ENCODE data around the gene ARNT2.
"Not testable (repeated sequence)": the region's sequence is repeated elsewhere in the genome, so short reads cannot be mapped to it uniquely, and the experiment has no call there.

ARNT2 gene

GRCh38 chr15:80494351-80494751, 90.2 kb downstream of the ARNT2 start:
- DNase-seq, result no peak

- DNase-seq, result no peak
Observed at GRCh38 chr15:80494756-80495155, 90.6 kb downstream of the ARNT2 start.

GRCh38 chr15:80495401-80495942, 91.3 kb downstream of the ARNT2 start:
- DNase-seq, result no peak

GRCh38 chr15:80496096-80496495, 91.9 kb downstream of the ARNT2 start:
- no peak for DNase-seq

GRCh38 chr15:80497221-80497620, 93.0 kb downstream of the ARNT2 start:
- no peak for DNase-seq

GRCh38 chr15:80498652-80499051, 94.5 kb downstream of the ARNT2 start:
- DNase-seq, result no peak

GRCh38 chr15:80500021-80500420, 95.8 kb downstream of the ARNT2 start:
- no peak for DNase-seq

- DNase-seq, result no peak
Observed at GRCh38 chr15:80501476-80501875, 97.3 kb downstream of the ARNT2 start.

GRCh38 chr15:80502782-80503181, 98.6 kb downstream of the ARNT2 start:
- DNase-seq, result no peak

- DNase-seq, result no peak
Observed at GRCh38 chr15:80503319-80503952, 99.3 kb downstream of the ARNT2 start.

- no peak for DNase-seq
Observed at GRCh38 chr15:80504931-80505330, 100.7 kb downstream of the ARNT2 start.

- DNase-seq, result no peak
Observed at GRCh38 chr15:80506286-80506893, 102.2 kb downstream of the ARNT2 start.

- DNase-seq, result no peak
Observed at GRCh38 chr15:80507131-80507530, 102.9 kb downstream of the ARNT2 start.

GRCh38 chr15:80507638-80508316, 103.6 kb downstream of the ARNT2 start:
- no peak for DNase-seq

- no peak for DNase-seq
Observed at GRCh38 chr15:80508783-80509182, 104.6 kb downstream of the ARNT2 start.

- no peak for DNase-seq
Observed at GRCh38 chr15:80509800-80510199, 105.6 kb downstream of the ARNT2 start.

- DNase-seq, result not testable (repeated sequence)
Observed at GRCh38 chr15:80510985-80511384, 106.8 kb downstream of the ARNT2 start.

GRCh38 chr15:80512726-80513660, 108.8 kb downstream of the ARNT2 start:
- DNase-seq, result no peak

- DNase-seq, result no peak
Observed at GRCh38 chr15:80514071-80514780, 110.0 kb downstream of the ARNT2 start.

GRCh38 chr15:80517290-80517689, 113.1 kb downstream of the ARNT2 start:
- no peak for DNase-seq

- DNase-seq, result no peak
Observed at GRCh38 chr15:80518522-80518921, 114.3 kb downstream of the ARNT2 start.

GRCh38 chr15:80523746-80524145, 119.6 kb downstream of the ARNT2 start:
- DNase-seq, result no peak
